GM12873 (cell line): ENCODE measurements around the gene GNAZ.

ENCODE experiments used
- TF ChIP-seq, protein P1 (sequence below): IDR thresholded peaks from 2 replicates; pipeline ENCODE4 v1.5.1; 2012; ENCODE audit warnings: low read depth, mild to moderate bottlenecking, moderate library complexity, low read length, control low read depth; ENCODE audit not compliant: insufficient read depth; ENCODE audit errors: missing control alignments

Gene GNAZ

DNA sequence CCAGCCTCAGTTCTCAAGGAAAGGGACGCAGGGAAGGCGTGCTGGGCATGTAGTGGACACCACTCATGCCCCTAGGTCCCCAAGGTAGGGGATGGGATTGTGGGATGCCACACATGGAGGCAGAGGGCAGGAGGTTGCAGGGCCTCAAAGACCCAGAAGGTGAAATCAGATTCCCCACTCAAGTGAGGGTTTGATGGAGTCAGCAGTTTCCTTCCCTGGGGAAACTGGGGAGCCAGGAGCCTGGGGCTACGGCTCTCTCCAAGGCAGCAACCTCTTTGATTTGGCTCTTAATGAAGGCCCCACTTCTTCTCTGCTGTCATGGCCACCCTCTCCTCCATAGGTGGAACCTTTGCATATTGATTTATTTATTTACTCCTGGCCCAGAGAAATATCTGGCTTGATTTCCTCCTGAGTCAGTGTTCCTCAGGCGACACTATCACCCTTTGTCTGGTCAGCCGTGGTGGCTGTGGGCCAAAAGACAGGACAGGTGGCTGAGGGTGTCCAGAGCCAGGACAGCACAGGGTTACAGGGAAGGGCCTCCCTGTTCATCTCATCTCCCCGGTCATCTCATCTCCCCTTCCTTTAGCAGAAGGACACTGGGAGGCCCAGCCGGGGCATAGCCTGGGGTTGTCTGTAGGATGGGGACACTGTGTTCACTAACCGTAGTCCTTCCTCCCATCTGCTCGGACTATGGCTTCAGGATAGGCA lies 9.6 kb downstream of the GNAZ start:
- TF ChIP-seq, protein P1, sequence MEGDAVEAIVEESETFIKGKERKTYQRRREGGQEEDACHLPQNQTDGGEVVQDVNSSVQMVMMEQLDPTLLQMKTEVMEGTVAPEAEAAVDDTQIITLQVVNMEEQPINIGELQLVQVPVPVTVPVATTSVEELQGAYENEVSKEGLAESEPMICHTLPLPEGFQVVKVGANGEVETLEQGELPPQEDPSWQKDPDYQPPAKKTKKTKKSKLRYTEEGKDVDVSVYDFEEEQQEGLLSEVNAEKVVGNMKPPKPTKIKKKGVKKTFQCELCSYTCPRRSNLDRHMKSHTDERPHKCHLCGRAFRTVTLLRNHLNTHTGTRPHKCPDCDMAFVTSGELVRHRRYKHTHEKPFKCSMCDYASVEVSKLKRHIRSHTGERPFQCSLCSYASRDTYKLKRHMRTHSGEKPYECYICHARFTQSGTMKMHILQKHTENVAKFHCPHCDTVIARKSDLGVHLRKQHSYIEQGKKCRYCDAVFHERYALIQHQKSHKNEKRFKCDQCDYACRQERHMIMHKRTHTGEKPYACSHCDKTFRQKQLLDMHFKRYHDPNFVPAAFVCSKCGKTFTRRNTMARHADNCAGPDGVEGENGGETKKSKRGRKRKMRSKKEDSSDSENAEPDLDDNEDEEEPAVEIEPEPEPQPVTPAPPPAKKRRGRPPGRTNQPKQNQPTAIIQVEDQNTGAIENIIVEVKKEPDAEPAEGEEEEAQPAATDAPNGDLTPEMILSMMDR, result no peak

DNA sequence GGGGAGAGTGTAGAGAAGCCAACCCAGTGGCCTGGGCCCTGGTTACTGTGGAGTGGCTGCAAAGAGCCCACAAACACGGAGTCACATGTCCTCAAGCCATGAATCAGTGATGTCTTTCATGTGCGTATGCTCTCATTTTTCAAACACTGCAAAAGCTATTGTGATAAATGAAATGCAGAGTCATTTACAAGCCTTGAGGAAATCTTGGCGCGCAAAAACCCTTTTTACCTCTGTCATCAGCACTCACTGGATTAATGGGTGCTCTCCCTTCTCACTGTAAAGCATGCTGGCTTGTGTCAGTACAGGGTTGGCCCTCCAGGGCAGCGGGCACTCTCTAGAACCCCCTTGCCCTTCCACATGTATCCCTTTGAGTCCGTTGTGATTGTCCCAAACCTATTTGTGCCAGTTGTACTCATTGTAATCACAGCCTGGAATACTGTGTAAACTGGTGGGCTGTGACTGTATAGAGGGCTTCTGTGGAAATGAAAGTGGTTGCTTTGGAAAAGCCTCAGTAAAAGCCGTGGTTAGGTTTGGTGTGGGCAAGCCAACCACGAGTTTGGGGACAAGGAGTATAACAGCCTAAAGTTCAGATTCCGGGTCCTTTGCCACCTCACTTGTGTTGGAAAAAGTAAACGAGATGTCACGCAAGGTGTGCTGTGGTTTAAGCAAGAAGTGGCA lies 10.4 kb downstream of the GNAZ start:
- TF ChIP-seq, protein P1, result no peak

DNA sequence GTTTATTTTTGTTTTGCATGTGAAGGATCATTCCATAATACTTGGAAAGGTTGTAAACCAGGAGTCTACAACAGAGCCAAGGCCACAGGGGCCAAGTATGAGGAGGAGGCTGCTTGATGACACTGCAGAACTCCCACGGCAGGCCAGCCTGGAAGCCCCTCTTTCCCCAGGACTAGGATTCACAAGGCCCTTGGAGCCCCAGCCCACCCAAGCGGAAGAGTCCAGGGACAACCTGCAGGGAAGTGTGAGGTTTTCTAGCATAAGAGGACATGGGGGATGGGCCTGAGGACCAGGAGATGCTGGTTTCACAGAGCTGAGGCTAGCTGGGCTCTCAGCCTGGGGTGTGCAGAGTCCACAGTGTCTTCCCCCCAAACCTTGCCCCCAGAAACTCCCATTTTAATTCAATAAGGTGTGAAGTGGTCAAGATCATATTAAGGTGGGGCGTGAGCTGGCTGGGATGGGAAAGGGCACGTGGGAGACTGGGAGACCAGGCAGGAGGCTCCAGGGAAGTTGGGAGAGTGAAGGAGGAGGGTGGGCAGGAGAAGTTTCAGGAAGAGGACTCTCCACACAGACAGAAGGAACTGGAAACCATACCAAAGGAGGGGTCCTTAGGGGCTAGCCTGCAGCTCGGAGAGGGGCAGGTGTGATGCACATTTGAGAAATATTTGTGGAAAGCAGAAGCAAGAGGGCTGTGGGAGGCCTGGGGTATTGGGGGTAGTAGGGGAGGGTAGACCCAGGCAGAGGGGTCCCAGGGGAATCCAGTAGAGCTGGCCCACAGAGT lies 12.4 kb downstream of the GNAZ start:
- TF ChIP-seq, protein P1, result no peak

DNA sequence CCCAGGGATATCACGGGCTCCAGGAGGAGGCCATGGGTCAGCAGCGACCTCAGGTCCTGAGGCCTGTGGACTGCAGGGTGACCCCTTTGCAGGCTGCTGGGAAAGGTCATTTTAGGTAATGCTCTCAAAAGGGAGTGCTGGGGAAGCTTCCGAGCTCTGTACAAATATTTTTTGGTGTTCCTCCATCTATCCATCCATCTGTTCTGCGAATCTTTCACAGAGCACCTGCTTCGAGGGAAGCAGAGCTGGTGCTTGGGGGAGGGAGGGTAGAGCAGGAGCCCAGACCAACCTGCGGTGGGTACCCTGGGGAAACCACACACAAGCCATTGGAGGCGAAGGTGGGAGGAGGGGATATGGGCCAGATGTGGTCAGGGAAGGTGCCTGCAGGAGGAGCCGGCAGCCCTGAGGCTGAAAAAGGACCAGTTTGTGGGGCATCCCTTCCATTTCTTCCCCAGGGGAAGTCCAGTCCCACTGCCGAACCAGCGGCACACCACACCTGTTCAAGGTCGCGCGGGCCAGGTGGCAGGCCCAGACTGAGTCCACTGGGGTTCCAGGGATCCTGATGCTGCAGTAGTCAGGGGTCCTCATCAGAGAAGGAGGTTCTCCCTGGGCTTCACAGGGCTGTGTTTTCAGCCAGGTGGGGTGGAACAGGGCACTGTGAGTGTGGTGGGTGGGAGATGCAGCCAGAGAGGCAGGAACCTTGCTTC lies 13.1 kb downstream of the GNAZ start:
- TF ChIP-seq, protein P1, result no peak

DNA sequence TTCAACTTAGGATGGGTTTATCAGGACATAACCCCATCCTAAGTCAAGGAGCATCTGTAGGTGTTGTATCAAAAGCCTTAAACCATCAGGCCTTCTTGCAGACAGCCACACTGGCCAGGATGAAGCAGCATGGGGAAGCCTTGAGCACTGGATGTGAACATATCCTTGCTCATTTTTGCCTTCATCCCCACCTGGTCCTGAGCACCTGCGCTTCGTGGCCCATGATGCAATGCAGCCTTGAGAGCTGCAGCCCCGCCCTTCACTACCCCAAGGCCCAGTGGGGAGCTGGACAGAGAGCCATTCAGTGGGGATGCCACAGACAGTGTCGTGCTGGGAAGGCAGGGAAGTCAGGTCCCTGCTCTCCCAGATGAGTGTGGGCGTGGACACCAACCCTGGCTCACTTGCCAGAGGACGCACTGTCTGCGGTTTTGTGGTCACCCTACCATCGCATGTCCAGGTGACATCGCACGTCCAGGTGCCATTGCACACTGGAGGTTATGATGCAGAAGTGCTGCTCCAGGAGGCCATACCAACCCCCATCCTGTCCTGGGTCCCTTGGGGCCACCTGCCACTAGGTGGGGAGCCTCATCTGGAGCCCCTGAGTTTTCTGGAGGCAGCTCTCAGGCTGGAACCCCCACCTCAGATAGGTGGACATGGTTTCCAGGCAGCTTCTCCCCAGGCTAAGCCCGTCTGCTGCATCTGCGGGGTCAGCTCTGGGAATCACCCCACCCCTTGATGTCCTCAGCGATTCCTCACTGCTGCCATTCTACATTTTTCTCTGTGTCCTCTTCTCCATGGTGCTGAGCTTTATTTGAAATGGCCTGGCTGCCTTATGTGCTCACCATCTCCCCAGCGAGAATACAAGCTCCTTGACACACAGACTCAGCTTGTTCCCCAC lies 14.4 kb downstream of the GNAZ start:
- TF ChIP-seq, protein P1, result no peak

DNA sequence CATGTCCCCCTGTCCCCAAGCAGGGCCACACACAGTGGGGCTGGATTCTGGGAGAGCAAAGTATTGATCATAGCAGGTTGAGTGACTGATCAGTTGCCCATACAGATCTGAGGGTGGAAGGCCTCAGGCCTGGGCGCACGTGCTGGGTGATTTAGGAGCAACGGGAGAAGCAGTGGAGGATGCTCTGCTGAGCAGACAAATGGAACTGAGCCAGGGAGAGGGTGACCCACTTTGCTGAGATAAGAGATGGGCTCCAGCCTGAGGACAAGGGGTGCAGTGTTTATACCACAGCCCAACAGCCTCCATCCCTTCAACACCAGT lies 15.0 kb downstream of the GNAZ start:
- TF ChIP-seq, protein P1, result no peak
